ENCODE results near the gene LDAH.
A peak's percentile ranks its signal among the peaks of the same experiment; 100 is the strongest.

GRCh38 chr2:20666304-20667150, 156.4 kb downstream of the LDAH start, which contains the start of gene GDF7:
- TF ChIP-seq, protein P1, sequence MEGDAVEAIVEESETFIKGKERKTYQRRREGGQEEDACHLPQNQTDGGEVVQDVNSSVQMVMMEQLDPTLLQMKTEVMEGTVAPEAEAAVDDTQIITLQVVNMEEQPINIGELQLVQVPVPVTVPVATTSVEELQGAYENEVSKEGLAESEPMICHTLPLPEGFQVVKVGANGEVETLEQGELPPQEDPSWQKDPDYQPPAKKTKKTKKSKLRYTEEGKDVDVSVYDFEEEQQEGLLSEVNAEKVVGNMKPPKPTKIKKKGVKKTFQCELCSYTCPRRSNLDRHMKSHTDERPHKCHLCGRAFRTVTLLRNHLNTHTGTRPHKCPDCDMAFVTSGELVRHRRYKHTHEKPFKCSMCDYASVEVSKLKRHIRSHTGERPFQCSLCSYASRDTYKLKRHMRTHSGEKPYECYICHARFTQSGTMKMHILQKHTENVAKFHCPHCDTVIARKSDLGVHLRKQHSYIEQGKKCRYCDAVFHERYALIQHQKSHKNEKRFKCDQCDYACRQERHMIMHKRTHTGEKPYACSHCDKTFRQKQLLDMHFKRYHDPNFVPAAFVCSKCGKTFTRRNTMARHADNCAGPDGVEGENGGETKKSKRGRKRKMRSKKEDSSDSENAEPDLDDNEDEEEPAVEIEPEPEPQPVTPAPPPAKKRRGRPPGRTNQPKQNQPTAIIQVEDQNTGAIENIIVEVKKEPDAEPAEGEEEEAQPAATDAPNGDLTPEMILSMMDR (IDR thresholded peaks at IDR 0.05), result peak in 1 of 6 experiments; percentile 30
- no peak for TF ChIP-seq POLR2A (IDR thresholded peaks at IDR 0.05)
